ENCODE results near the gene MAPRE2. TPM values are rescaled to one million over a fixed set of nuclear protein-coding genes. Genes with fewer than 3 reads are reported as not detected.
"Not testable (repeated sequence)": the region's sequence is repeated elsewhere in the genome, so short reads cannot be mapped to it uniquely, and the experiment has no call there.

Gene MAPRE2
- total RNA-seq, 1 experiment from 2014 or later, result 29.4 TPM

DNA sequence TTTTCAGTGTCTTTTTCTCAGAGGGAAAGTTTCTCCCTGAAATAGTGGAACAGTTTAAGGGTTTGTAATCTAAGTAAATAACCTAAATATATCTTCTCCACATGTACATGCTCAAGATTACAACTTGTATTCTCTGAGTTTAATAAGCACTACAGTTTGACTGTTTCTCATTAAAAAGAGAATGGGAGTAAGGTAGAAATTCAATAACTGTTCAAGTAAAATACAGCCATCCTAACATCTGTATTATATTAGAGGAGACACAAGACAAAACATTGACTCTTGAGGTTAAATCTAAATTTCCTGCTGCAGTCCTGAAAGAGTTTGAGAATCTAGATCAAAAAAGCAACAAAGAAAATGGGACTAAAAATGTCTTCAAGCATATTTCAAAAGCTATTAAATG, 126.6 kb downstream of the MAPRE2 start:
- no peak overlapping the region for H3K18ac ChIP-seq (ENCODE audit: insufficient read length, low read depth, low read length)
- Mint-ChIP-seq H3K27me3 (ENCODE audit: low read depth) (no peaks in the 10 kb centered on the region; the same call in 1 of the 2 replicates), H3K4me3 (no peak overlapping the region), H3K36me3 (ENCODE audit: insufficient read depth in 1 of 3, low read depth in 3 of 3) (no peaks in the 10 kb centered on the region), H3K4me1 (peaks cover 14 to 17% of the 10 kb centered on the region in 2 experiments), H3K27ac (no peak overlapping the region), H3K9me3 (no peaks in the 10 kb centered on the region)
- TF ChIP-seq, protein P1, sequence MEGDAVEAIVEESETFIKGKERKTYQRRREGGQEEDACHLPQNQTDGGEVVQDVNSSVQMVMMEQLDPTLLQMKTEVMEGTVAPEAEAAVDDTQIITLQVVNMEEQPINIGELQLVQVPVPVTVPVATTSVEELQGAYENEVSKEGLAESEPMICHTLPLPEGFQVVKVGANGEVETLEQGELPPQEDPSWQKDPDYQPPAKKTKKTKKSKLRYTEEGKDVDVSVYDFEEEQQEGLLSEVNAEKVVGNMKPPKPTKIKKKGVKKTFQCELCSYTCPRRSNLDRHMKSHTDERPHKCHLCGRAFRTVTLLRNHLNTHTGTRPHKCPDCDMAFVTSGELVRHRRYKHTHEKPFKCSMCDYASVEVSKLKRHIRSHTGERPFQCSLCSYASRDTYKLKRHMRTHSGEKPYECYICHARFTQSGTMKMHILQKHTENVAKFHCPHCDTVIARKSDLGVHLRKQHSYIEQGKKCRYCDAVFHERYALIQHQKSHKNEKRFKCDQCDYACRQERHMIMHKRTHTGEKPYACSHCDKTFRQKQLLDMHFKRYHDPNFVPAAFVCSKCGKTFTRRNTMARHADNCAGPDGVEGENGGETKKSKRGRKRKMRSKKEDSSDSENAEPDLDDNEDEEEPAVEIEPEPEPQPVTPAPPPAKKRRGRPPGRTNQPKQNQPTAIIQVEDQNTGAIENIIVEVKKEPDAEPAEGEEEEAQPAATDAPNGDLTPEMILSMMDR (conservative IDR thresholded peaks at IDR 0.05), result no peak
- no peaks in the 10 kb centered on the region for H3K23me2 ChIP-seq (ENCODE audit: insufficient read length, low read depth, low read length, poor library complexity, severe bottlenecking)
- no peak overlapping the region for H3K4me2 ChIP-seq (ENCODE audit: insufficient read depth, insufficient read length, low read length)
- H3T11ph ChIP-seq (ENCODE audit: low read length), result no peak overlapping the region
- no peak overlapping the region for H3K27ac ChIP-seq (ENCODE audit: insufficient read length, low read depth, low read length)
- no peak overlapping the region for H3K14ac ChIP-seq (ENCODE audit: insufficient read depth, low read length)
- no peaks in the 10 kb centered on the region for H3K9me3 ChIP-seq (ENCODE audit: control insufficient read depth, low read depth, low read length)
- H2AFZ ChIP-seq (ENCODE audit: low read length), result no peak overlapping the region
- no peak overlapping the region for H2BK12ac ChIP-seq (ENCODE audit: insufficient read length, low read depth, low read length)
- H3K9ac ChIP-seq (ENCODE audit: extremely low read depth, insufficient read length, low read length), result no peak overlapping the region
- no peak overlapping the region for H2AK5ac ChIP-seq (ENCODE audit: insufficient read length, low read length)
- DNase-seq, result no peak
- H4K8ac ChIP-seq (replicated peaks; ENCODE audit: insufficient read length, low read depth, low read length), result no peak overlapping the region
- H3K4ac ChIP-seq (ENCODE audit: low read depth, low read length), result no peak overlapping the region
- no peak overlapping the region for H3K23ac ChIP-seq (ENCODE audit: insufficient read length, low read depth, low read length)
- no peak overlapping the region for H2BK5ac ChIP-seq (ENCODE audit: insufficient read length, low read length)
- no peak overlapping the region for H4K5ac ChIP-seq (ENCODE audit: insufficient read length, low read depth, low read length)
- no peak overlapping the region for H2BK20ac ChIP-seq (ENCODE audit: low read depth, low read length, poor library complexity, severe bottlenecking)
- H3K79me1 ChIP-seq (ENCODE audit: insufficient read depth, low read depth, low read length, poor library complexity, severe bottlenecking), result no peaks in the 10 kb centered on the region
- no peak overlapping the region for H3K56ac ChIP-seq (ENCODE audit: insufficient read length, low read depth, low read length)
- no peak overlapping the region for H4K91ac ChIP-seq (ENCODE audit: insufficient read length, low read depth, low read length)
- no peaks in the 10 kb centered on the region for H3K27me3 ChIP-seq (ENCODE audit: insufficient read depth, low read length)
- H3K79me2 ChIP-seq (ENCODE audit: insufficient read depth, low read length), result no peaks in the 10 kb centered on the region
- no peaks in the 10 kb centered on the region for H4K20me1 ChIP-seq (ENCODE audit: control insufficient read depth, insufficient read depth, insufficient read length)
- H3K4me1 ChIP-seq (ENCODE audit: insufficient read depth, low read length), result no peaks in the 10 kb centered on the region
- H2BK120ac ChIP-seq (ENCODE audit: low read depth, low read length, poor library complexity, severe bottlenecking), result no peak overlapping the region
- H2BK15ac ChIP-seq (ENCODE audit: low read depth, low read length), result no peak overlapping the region

DNA sequence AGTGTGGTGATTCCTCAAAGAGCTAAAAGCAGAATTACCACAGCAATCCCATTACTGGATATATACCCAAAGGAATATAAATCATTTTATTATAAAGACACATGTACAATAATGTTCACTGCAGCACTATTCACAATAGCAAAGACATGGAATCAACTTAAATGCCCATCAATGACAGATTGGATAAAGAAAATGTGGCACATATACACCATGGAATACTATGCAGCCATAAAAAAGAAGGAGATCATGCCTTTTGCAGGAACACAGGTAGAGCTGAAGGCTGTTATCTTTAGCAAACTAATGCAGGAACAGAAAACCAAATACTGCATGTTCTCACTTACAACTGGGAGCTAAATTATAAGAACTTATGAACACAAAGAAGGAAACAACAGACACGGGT, 129.1 kb downstream of the MAPRE2 start:
- H3K9me3 ChIP-seq (ENCODE audit: control insufficient read depth, low read depth, low read length); DNase-seq; H2BK5ac ChIP-seq (ENCODE audit: insufficient read length, low read length); H3K9me3 Mint-ChIP-seq; H3K9ac ChIP-seq (ENCODE audit: extremely low read depth, insufficient read length, low read length); H4K20me1 ChIP-seq (ENCODE audit: control insufficient read depth, insufficient read depth, insufficient read length); H4K91ac ChIP-seq (ENCODE audit: insufficient read length, low read depth, low read length); H3K27me3 ChIP-seq (ENCODE audit: insufficient read depth, low read length); H3K4me3 Mint-ChIP-seq; H3K4me1 ChIP-seq (ENCODE audit: insufficient read depth, low read length); H2BK12ac ChIP-seq (ENCODE audit: insufficient read length, low read depth, low read length); H4K8ac ChIP-seq (replicated peaks; ENCODE audit: insufficient read length, low read depth, low read length); H3K23me2 ChIP-seq (ENCODE audit: insufficient read length, low read depth, low read length, poor library complexity, severe bottlenecking); H2BK15ac ChIP-seq (ENCODE audit: low read depth, low read length); H3K56ac ChIP-seq (ENCODE audit: insufficient read length, low read depth, low read length); H3K14ac ChIP-seq (ENCODE audit: insufficient read depth, low read length); H2BK20ac ChIP-seq (ENCODE audit: low read depth, low read length, poor library complexity, severe bottlenecking); H3K27me3 Mint-ChIP-seq (ENCODE audit: low read depth); H3K27ac ChIP-seq (ENCODE audit: insufficient read length, low read depth, low read length); H3T11ph ChIP-seq (ENCODE audit: low read length); H2BK120ac ChIP-seq (ENCODE audit: low read depth, low read length, poor library complexity, severe bottlenecking); H4K5ac ChIP-seq (ENCODE audit: insufficient read length, low read depth, low read length); H2AK5ac ChIP-seq (ENCODE audit: insufficient read length, low read length); H3K79me2 ChIP-seq (ENCODE audit: insufficient read depth, low read length); H3K23ac ChIP-seq (ENCODE audit: insufficient read length, low read depth, low read length); H3K4me2 ChIP-seq (ENCODE audit: insufficient read depth, insufficient read length, low read length); H3K18ac ChIP-seq (ENCODE audit: insufficient read length, low read depth, low read length); H2AFZ ChIP-seq (ENCODE audit: low read length); H3K4ac ChIP-seq (ENCODE audit: low read depth, low read length); H3K79me1 ChIP-seq (ENCODE audit: insufficient read depth, low read depth, low read length, poor library complexity, severe bottlenecking); H3K27ac Mint-ChIP-seq; H3K36me3 Mint-ChIP-seq (ENCODE audit: insufficient read depth in 1 of 3, low read depth in 3 of 3): not testable (repeated sequence)
- WGBS (ENCODE audit: extremely low coverage, insufficient read length, low lambda C conversion rate), result no CpG with 5 or more reads among the region's 1 CpG
- H3K4me1 Mint-ChIP-seq, result peaks cover 23 to 25% of the 10 kb centered on the region in 2 experiments

Measured in H9 (cell line).